ENCODE measurements around the gene POLRMT. TPM values are rescaled to one million over a fixed set of nuclear protein-coding genes. Genes with fewer than 3 reads are reported as not detected.

The POLRMT gene
- total RNA-seq, 1 donor from 2014 or later = 45.3 TPM

DNA sequence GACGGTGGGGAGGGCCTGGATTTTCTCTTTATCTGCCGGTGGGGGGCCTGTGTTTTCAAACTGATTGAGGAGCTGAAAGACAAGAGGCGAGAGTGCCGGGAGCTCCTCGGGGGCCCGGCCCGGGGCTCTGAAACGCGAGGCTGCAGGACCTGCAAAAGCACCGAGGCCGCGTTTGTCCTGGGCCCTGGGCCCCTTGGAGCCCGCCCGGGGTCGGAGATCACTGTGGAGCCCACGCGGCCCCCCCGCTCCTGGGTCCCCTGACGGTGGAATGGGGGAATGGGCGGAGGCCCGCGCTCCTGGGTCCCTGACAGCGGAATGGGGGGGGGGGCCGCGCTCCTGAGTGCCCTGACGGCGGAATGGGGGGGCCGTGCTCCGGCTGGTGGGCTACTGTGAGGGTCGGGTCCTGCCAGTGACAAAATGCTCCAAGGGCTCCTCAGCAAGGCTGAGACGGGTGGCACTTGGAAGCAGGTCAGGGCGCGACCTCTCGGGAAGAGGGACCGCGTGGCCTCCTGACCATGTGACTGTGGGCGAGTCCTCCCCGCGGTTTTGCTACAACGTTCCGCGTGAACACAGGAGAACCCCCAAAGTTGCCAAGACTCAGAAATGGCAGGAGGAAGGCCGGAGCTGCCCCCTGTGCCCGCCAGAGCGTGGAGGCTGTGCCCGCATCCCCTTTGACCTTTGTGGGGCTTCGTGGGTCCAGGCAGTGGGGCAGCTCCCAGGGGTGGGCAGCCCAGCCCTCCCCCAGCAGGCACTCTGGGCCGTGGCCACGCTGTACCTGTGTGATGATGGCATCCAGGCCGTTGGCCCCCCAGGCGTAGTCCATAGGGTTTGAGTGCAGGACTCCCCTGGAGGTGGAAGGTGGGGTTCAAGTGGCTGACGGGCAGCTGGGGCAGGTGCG lies 15.8 kb upstream of the POLRMT start:
- peaks cover 31% of the 10 kb centered on the region for H3K79me2 ChIP-seq (ENCODE audit: insufficient read depth, low read length)
- Mint-ChIP-seq H3K9me3 (ENCODE audit: unreplicated experiment) (no peaks in the 10 kb centered on the region), H3K4me3 (ENCODE audit: unreplicated experiment) (no peak overlapping the region), H3K27me3 (ENCODE audit: low read depth, unreplicated experiment) (no peaks in the 10 kb centered on the region), H3K27ac (ENCODE audit: unreplicated experiment) (no peak overlapping the region), H3K4me1 (ENCODE audit: low read depth, unreplicated experiment) (no peaks in the 10 kb centered on the region), H3K36me3 (ENCODE audit: low read depth, unreplicated experiment) (peaks cover 2% of the 10 kb centered on the region)
- H3K9me3 ChIP-seq (ENCODE audit: insufficient read depth, low read depth, low read length) = no peaks in the 10 kb centered on the region
- H3K4me3 ChIP-seq (ENCODE audit: insufficient read depth, low read depth, low read length) = no peak overlapping the region
- no peak overlapping the region for H3K4me2 ChIP-seq (ENCODE audit: low read length)
- no peak overlapping the region for H2AFZ ChIP-seq (ENCODE audit: low read depth, low read length)
- H3K27me3 ChIP-seq (ENCODE audit: insufficient read depth, low read length) = no peaks in the 10 kb centered on the region
- peaks cover 2% of the 10 kb centered on the region for H3K36me3 ChIP-seq (ENCODE audit: insufficient read depth, low read length)
- no peak for FAIRE-seq
- DNase-seq (ENCODE audit: low read depth) = no peak
- peaks cover 26% of the 10 kb centered on the region for H4K20me1 ChIP-seq (ENCODE audit: insufficient read depth, low read length)
- no peak overlapping the region for H3K27ac ChIP-seq (ENCODE audit: low read depth, low read length)
- no peak for TF ChIP-seq EZH2 (IDR thresholded peaks at IDR 0.05; ENCODE audit: insufficient read depth, low read length)
- TF ChIP-seq, protein P1, sequence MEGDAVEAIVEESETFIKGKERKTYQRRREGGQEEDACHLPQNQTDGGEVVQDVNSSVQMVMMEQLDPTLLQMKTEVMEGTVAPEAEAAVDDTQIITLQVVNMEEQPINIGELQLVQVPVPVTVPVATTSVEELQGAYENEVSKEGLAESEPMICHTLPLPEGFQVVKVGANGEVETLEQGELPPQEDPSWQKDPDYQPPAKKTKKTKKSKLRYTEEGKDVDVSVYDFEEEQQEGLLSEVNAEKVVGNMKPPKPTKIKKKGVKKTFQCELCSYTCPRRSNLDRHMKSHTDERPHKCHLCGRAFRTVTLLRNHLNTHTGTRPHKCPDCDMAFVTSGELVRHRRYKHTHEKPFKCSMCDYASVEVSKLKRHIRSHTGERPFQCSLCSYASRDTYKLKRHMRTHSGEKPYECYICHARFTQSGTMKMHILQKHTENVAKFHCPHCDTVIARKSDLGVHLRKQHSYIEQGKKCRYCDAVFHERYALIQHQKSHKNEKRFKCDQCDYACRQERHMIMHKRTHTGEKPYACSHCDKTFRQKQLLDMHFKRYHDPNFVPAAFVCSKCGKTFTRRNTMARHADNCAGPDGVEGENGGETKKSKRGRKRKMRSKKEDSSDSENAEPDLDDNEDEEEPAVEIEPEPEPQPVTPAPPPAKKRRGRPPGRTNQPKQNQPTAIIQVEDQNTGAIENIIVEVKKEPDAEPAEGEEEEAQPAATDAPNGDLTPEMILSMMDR (IDR thresholded peaks at IDR 0.05; ENCODE audit: insufficient read depth, low read depth, low read length) = no peak
- H3K9ac ChIP-seq (ENCODE audit: low read length) = no peak overlapping the region
- no peaks in the 10 kb centered on the region for H3K4me1 ChIP-seq (ENCODE audit: insufficient read depth, low read length)

- Histone ChIP-seq H3K4me3 (ENCODE audit: insufficient read depth, low read depth, low read length) (no peak overlapping the region), H3K9ac (ENCODE audit: low read length) (no peak overlapping the region), H3K36me3 (ENCODE audit: insufficient read depth, low read length) (no peaks in the 10 kb centered on the region), H3K27me3 (ENCODE audit: insufficient read depth, low read length) (no peaks in the 10 kb centered on the region), H3K9me3 (ENCODE audit: insufficient read depth, low read depth, low read length) (no peaks in the 10 kb centered on the region), H4K20me1 (ENCODE audit: insufficient read depth, low read length) (peaks cover 18% of the 10 kb centered on the region), H3K4me2 (ENCODE audit: low read length) (no peak overlapping the region), H2AFZ (ENCODE audit: low read depth, low read length) (no peak overlapping the region), H3K27ac (ENCODE audit: low read depth, low read length) (no peak overlapping the region), H3K4me1 (ENCODE audit: insufficient read depth, low read length) (no peaks in the 10 kb centered on the region), H3K79me2 (ENCODE audit: insufficient read depth, low read length) (peaks cover 23% of the 10 kb centered on the region)
- TF ChIP-seq, protein P1 (IDR thresholded peaks at IDR 0.05; ENCODE audit: insufficient read depth, low read depth, low read length) = no peak
- TF ChIP-seq EZH2 (IDR thresholded peaks at IDR 0.05; ENCODE audit: insufficient read depth, low read length) = no peak
- FAIRE-seq = no peak
- Mint-ChIP-seq H3K27ac (ENCODE audit: unreplicated experiment) (no peak overlapping the region), H3K4me1 (ENCODE audit: low read depth, unreplicated experiment) (no peaks in the 10 kb centered on the region), H3K9me3 (ENCODE audit: unreplicated experiment) (no peaks in the 10 kb centered on the region), H3K4me3 (ENCODE audit: unreplicated experiment) (no peak overlapping the region), H3K36me3 (ENCODE audit: low read depth, unreplicated experiment) (peaks cover 2% of the 10 kb centered on the region), H3K27me3 (ENCODE audit: low read depth, unreplicated experiment) (no peaks in the 10 kb centered on the region)
- no peak for DNase-seq (ENCODE audit: low read depth)
These were observed 15.0 kb upstream of the POLRMT start for GRCh38 chr19:648305-648704.

Data from astrocyte (in vitro differentiated cells and primary cell).